SK-N-SH (cell line): Measurements from ENCODE around the gene TXNRD2. TPM values are rescaled to one million over a fixed set of nuclear protein-coding genes. Genes with fewer than 3 reads are reported as not detected.

Experiments
- CTCF ChIA-PET: fragments of 300-600, 350-600 bp; formaldehyde crosslinking; extraction: SDS; loops from one replicate; lab custom pipeline; 2021; lab: Yijun Ruan, JAX
- POLR2A ChIA-PET: fragments of 350-600 bp; sonication (Branson Sonifier 250); formaldehyde crosslinking; extraction: SDS; loops from one replicate; lab custom pipeline; 2020; ENCODE audit warnings: antibody characterized with exemption, inconsistent platforms; lab: Yijun Ruan, JAX
- DNase-seq: peaks from one replicate; pipeline ENCODE4 v3.0.0; 2012
- H2AFZ ChIP-seq: fragments of 200-600 bp; sonication (generic); 2 replicates; pipeline ENCODE4 v1.8.1; 2016; ENCODE audit warnings: antibody characterized with exemption, mild to moderate bottlenecking, low read depth
- H3F3A ChIP-seq: fragments of 200-600 bp; sonication (generic); replicated peaks from 2 replicates; pipeline ENCODE3; 2016; ENCODE audit warnings: antibody characterized with exemption, mild to moderate bottlenecking; ENCODE audit not compliant: insufficient read depth
- H3K27ac ChIP-seq, 2 experiments: fragments of 200-500 bp in 1 of 2; fragments of 200-600 bp in 1 of 2; sonication (Bioruptor generic) in 1 of 2; sonication (generic), shearing (Covaris generic) in 1 of 2; 2 replicates each; pipeline versions ENCODE4 v1.5.1 to v1.6.1; 2014 to 2016; ENCODE audit warnings: low read depth in 2 of 2, inconsistent platforms in 1 of 2, low read length in 1 of 2, mild to moderate bottlenecking in 1 of 2, mixed read lengths in 1 of 2
- H3K27me3 ChIP-seq: fragments of 200-600 bp; sonication (generic), shearing (Covaris generic); 2 replicates; pipeline ENCODE4 v1.6.1; 2016; ENCODE audit warnings: mixed run types; ENCODE audit not compliant: insufficient read depth
- H3K36me3 ChIP-seq, 2 experiments: fragments of 200-500 bp in 1 of 2; fragments of 200-600 bp in 1 of 2; sonication (Bioruptor generic) in 1 of 2; sonication (generic) in 1 of 2; replicated peaks in 1 of 2; 2 replicates each; pipeline versions ENCODE3 to v1.5.1; 2014 to 2016; ENCODE audit warnings: low read length in 1 of 2, mild to moderate bottlenecking in 1 of 2; ENCODE audit not compliant: insufficient read depth in 2 of 2, control insufficient read depth in 1 of 2
- H3K4me1 ChIP-seq, 2 experiments: fragments of 200-500 bp in 1 of 2; fragments of 200-600 bp in 1 of 2; sonication (Bioruptor generic) in 1 of 2; sonication (generic), shearing (Covaris generic) in 1 of 2; 2 replicates each; pipeline versions ENCODE4 v1.5.1 to v1.6.1; 2014 to 2016; ENCODE audit warnings: low read depth in 1 of 2, low read length in 1 of 2, mixed run types in 1 of 2; ENCODE audit not compliant: insufficient read depth in 2 of 2, control insufficient read depth in 1 of 2
- H3K4me2 ChIP-seq: fragments of 200-600 bp; sonication (generic), shearing (Covaris generic); 2 replicates; pipeline ENCODE4 v1.6.1; 2017; ENCODE audit warnings: mixed run types
- H3K4me3 ChIP-seq, 2 experiments: fragments of 200-500 bp in 1 of 2; fragments of 200-600 bp in 1 of 2; sonication (Bioruptor generic) in 1 of 2; sonication (generic), shearing (Covaris generic) in 1 of 2; 2 replicates each; pipeline versions ENCODE4 v1.5.1 to v1.8.1; 2014 to 2016; ENCODE audit warnings: low read depth in 2 of 2, inconsistent platforms in 1 of 2, low read length in 1 of 2, mild to moderate bottlenecking in 1 of 2, mixed read lengths in 1 of 2, moderate library complexity in 1 of 2
- H3K79me2 ChIP-seq: fragments of 200-600 bp; sonication (generic); 2 replicates; pipeline ENCODE4 v1.8.1; 2017; ENCODE audit warnings: mild to moderate bottlenecking; ENCODE audit not compliant: insufficient read depth
- H3K9ac ChIP-seq: fragments of 200-600 bp; sonication (generic); 2 replicates; pipeline ENCODE4 v1.6.1; 2017; ENCODE audit warnings: mixed run types
- H3K9me2 ChIP-seq: fragments of 200-600 bp; sonication (generic); 2 replicates; pipeline ENCODE4 v1.6.1; 2017; ENCODE audit warnings: mixed run types
- H3K9me3 ChIP-seq: fragments of 200-600 bp; sonication (generic); 2 replicates; pipeline ENCODE4 v1.6.1; 2017; ENCODE audit warnings: mixed run types, mild to moderate bottlenecking, moderate library complexity
- H4K20me1 ChIP-seq: fragments of 200-600 bp; sonication (generic); 2 replicates; pipeline ENCODE4 v1.6.1; 2017; ENCODE audit warnings: mild to moderate bottlenecking, mixed run types; ENCODE audit not compliant: insufficient read depth
- ELF1 ChIP-seq: IDR thresholded peaks from 2 replicates; pipeline ENCODE4 v1.4.0; 2012
- EP300 ChIP-seq, 2 experiments: IDR thresholded peaks; 2 replicates each; pipeline versions ENCODE4 v1.4.0 to v1.6.1; 2012; ENCODE audit warnings: borderline replicate concordance in 1 of 2, low read depth in 1 of 2, low read length in 1 of 2
- FOSL2 ChIP-seq: IDR thresholded peaks from 2 replicates; pipeline ENCODE4 v1.4.0; 2012; ENCODE audit warnings: low read depth, mild to moderate bottlenecking, moderate library complexity, borderline replicate concordance
- FOXM1 ChIP-seq: IDR thresholded peaks from 2 replicates; pipeline ENCODE4 v1.4.0; 2012; ENCODE audit warnings: low read depth, mild to moderate bottlenecking
- MEF2A ChIP-seq: IDR thresholded peaks from 2 replicates; pipeline ENCODE4 v1.4.0; 2012; ENCODE audit warnings: low read depth, borderline replicate concordance
- NFIC ChIP-seq: IDR thresholded peaks from 2 replicates; pipeline ENCODE4 v1.4.0; 2012; ENCODE audit warnings: borderline replicate concordance
- NRF1 ChIP-seq: IDR thresholded peaks from 2 replicates; pipeline ENCODE4 v1.6.1; 2012; ENCODE audit warnings: low read depth, mild to moderate bottlenecking, low read length
- RAD21 ChIP-seq: IDR thresholded peaks from 2 replicates; pipeline ENCODE4 v1.6.1; 2012; ENCODE audit warnings: mild to moderate bottlenecking, low read length
- RCOR1 ChIP-seq: fragments of 150-350 bp; IDR thresholded peaks from 2 replicates; pipeline ENCODE4 v1.6.1; 2017; ENCODE audit warnings: antibody characterized with exemption, low read length
- SIN3A ChIP-seq: IDR thresholded peaks from 2 replicates; pipeline ENCODE4 v1.6.1; 2012; ENCODE audit warnings: low read depth, mild to moderate bottlenecking, low read length, moderate library complexity, borderline replicate concordance
- TAF1 ChIP-seq: IDR thresholded peaks from 2 replicates; pipeline ENCODE4 v1.6.1; 2012; ENCODE audit warnings: low read depth, mild to moderate bottlenecking, low read length, moderate library complexity, borderline replicate concordance
- TEAD4 ChIP-seq: IDR thresholded peaks from 2 replicates; pipeline ENCODE4 v1.4.0; 2012; ENCODE audit warnings: mild to moderate bottlenecking, borderline replicate concordance; ENCODE audit not compliant: insufficient read depth
- YY1 ChIP-seq: IDR thresholded peaks from 2 replicates; pipeline ENCODE4 v1.4.0; 2012; ENCODE audit warnings: low read depth, mild to moderate bottlenecking
- WGBS: methylation state at CpG from one replicate; pipeline ENCODE4 v1.1.6; 2017; ENCODE audit warnings: low lambda C conversion rate; 5-methylcytosine and 5-hydroxymethylcytosine counted together
- polyA plus RNA-seq, 3 experiments: library from polyadenylated mRNA; depleted of rRNA; stranded (reverse); fragments of >200 nt; gene quantifications; 2 replicates each; pipeline ENCODE4 v1.2.3, GENCODE V29; 2012
- TF ChIP-seq, protein P1 (sequence below): IDR thresholded peaks from 2 replicates; pipeline ENCODE4 v1.4.0; 2012; ENCODE audit warnings: low read depth
- TF ChIP-seq, protein P2 (sequence below): fragments of 150-350 bp; IDR thresholded peaks from 2 replicates; pipeline ENCODE4 v1.6.1; 2016; ENCODE audit warnings: mild to moderate bottlenecking, low read depth, low read length

The TXNRD2 gene
- polyA plus RNA-seq, 1 of the 3 experiments (the other 2 are of a cell fraction), result 34.7 TPM

DNA sequence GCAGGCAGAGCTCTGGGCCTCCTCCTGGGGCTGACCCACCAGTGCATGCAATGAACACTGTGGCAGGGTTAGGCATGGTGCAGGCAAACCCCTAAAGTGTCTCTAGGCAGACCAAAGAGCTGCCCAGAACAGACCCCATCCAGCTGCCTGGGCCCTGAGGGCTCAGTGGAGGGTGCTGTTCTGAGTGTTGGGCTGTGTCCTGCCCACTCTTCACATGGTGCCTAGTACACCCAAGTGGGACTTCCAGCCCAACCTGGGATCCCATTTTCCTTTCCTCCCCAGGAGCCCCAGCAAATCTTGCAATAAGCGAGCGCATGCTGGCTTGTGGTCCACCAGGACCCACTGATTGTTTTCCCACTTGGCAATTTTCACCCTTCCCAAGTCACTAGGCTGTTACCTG lies 48.6 kb upstream of the TXNRD2 start:
- CTCF ChIA-PET, result interaction anchor here (1.0 to 16.4 kb wide), 7 partner anchors 10 to 48 kb away, joined by 3 to 224 read pairs (median 4); partner anchors contain the start of genes COMT and TXNRD2
- H3K36me3 ChIP-seq, result no peaks in the 10 kb centered on the region
- H3K4me2 ChIP-seq, result no peak overlapping the region
- no peaks in the 10 kb centered on the region for H3K9me3 ChIP-seq
- H3K79me2 ChIP-seq, result no peaks in the 10 kb centered on the region
- H4K20me1 ChIP-seq, result peaks cover 9% of the 10 kb centered on the region; the same call in 1 of the 2 replicates
- no peak overlapping the region for H3K9ac ChIP-seq
- 61% methylated on average over 2 of the region's 2 CpGs for WGBS
- H3K27me3 ChIP-seq, result no peaks in the 10 kb centered on the region
- no peak overlapping the region for H3K4me3 ChIP-seq
- POLR2A ChIA-PET, result interaction anchor here (1.5 to 1.6 kb wide), 2 partner anchors 19 to 23 kb away, joined by 4 to 6 read pairs; no protein-coding TSS in a partner anchor
- peak overlapping the region in 1 of 2 experiments; percentile 91; a peak in 2 of 4 replicates for H3K27ac ChIP-seq
- H3K4me1 ChIP-seq, result peaks cover 0 to 63% of the 10 kb centered on the region in 2 experiments; a peak in 1 of 4 replicates
- H3F3A ChIP-seq, result no peaks in the 10 kb centered on the region
- DNase-seq, result no peak
- TF ChIP-seq, protein P1, sequence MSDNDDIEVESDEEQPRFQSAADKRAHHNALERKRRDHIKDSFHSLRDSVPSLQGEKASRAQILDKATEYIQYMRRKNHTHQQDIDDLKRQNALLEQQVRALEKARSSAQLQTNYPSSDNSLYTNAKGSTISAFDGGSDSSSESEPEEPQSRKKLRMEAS, result no peak
- no peak for TF ChIP-seq SIN3A
- TF ChIP-seq TAF1, result no peak
- no peak for TF ChIP-seq FOSL2
- no peak for TF ChIP-seq ELF1
- TF ChIP-seq RCOR1, result no peak
- no peak for TF ChIP-seq NRF1
- TF ChIP-seq FOXM1, result no peak
- TF ChIP-seq MEF2A, result no peak
- TF ChIP-seq EP300 (IDR thresholded peaks at IDR 0.05; ENCODE audit: borderline replicate concordance in 1 of 2, low read depth in 1 of 2, low read length in 1 of 2), result no peak
- no peak for TF ChIP-seq TEAD4
- no peak for TF ChIP-seq RAD21
- TF ChIP-seq NFIC, result no peak
- TF ChIP-seq, protein P2, sequence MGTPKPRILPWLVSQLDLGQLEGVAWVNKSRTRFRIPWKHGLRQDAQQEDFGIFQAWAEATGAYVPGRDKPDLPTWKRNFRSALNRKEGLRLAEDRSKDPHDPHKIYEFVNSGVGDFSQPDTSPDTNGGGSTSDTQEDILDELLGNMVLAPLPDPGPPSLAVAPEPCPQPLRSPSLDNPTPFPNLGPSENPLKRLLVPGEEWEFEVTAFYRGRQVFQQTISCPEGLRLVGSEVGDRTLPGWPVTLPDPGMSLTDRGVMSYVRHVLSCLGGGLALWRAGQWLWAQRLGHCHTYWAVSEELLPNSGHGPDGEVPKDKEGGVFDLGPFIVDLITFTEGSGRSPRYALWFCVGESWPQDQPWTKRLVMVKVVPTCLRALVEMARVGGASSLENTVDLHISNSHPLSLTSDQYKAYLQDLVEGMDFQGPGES, result no peak
- TF ChIP-seq, all 33 proteins: peak for 0
- H2AFZ ChIP-seq, result no peak overlapping the region
- H3K9me2 ChIP-seq, result no peaks in the 10 kb centered on the region

DNA sequence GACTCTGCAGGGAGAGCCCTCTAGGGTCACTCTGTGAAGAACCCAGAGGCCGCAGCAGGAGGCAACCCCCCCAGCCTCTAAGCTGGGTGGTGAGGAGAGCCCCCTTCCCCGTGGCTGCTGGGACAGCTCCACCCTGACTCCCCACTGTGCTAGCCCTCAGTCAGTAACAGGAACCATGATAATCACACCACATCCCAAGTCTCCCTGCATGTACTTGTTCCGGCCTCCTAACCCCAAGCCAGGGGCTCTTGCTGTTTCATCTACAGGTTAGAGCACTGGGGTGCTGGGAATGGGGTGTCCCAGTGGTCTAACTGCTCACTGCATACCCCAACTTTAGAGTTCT lies 48.1 kb upstream of the TXNRD2 start:
- H3K27ac ChIP-seq, result peak overlapping the region in 1 of 2 experiments; percentile 23; a peak in 1 of 4 replicates
- H2AFZ ChIP-seq, result no peak overlapping the region
- ChIA-PET CTCF (interaction anchor here (1.1 to 16.4 kb wide), 6 partner anchors 10 to 48 kb away, joined by 3 to 224 read pairs (median 4); partner anchors contain the start of genes COMT and TXNRD2), POLR2A (interaction anchor here (1.5 kb wide), 1 partner anchor 23 kb away, joined by 4 read pairs; no protein-coding TSS in a partner anchor)
- TF ChIP-seq YY1, result no peak
- H3K4me2 ChIP-seq, result no peak overlapping the region
- no peaks in the 10 kb centered on the region for H3F3A ChIP-seq
- no peaks in the 10 kb centered on the region for H3K9me2 ChIP-seq
- H3K27me3 ChIP-seq, result no peaks in the 10 kb centered on the region
- no peak for DNase-seq
- no peaks in the 10 kb centered on the region for H3K36me3 ChIP-seq
- H3K79me2 ChIP-seq, result peaks cover 3% of the 10 kb centered on the region; the same call in 1 of the 2 replicates
- no peaks in the 10 kb centered on the region for H3K9me3 ChIP-seq
- peaks cover under 1 to 66% of the 10 kb centered on the region in 2 experiments; a peak in 2 of 4 replicates for H3K4me1 ChIP-seq
- H3K9ac ChIP-seq, result no peak overlapping the region
- no peak overlapping the region for H3K4me3 ChIP-seq
- peaks cover 14% of the 10 kb centered on the region for H4K20me1 ChIP-seq
- 43% methylated on average over 1 of the region's 3 CpGs for WGBS
